Liver (tissue), 9 donors: ENCODE data around the gene NPIPB2. TPM values are rescaled to one million over a fixed set of nuclear protein-coding genes. Genes with fewer than 3 reads are reported as not detected.

Source experiments
- DNase-seq: peaks from one replicate; pipeline ENCODE4 v3.0.0-alpha.2; 2017; ENCODE audit warnings: low spot score
- H3K27ac ChIP-seq, 2 donors: one replicate each; pipeline ENCODE4 v1.7.0; 2013; ENCODE audit warnings: inconsistent platforms in 2 of 2, low read length in 2 of 2, control low read depth in 1 of 2, low read depth in 1 of 2, mild to moderate bottlenecking in 1 of 2
- H3K27me3 ChIP-seq, 4 donors: one replicate each; pipeline versions ENCODE4 v1.6.1 to v1.7.0; 2013; ENCODE audit warnings: low read length in 3 of 4, inconsistent platforms in 1 of 4, mild to moderate bottlenecking in 1 of 4, moderate library complexity in 1 of 4; ENCODE audit not compliant: control insufficient read depth in 4 of 4, insufficient read depth in 4 of 4
- H3K36me3 ChIP-seq, 4 donors: one replicate each; pipeline versions ENCODE4 v1.6.1 to v1.7.0; 2013; ENCODE audit warnings: low read length in 3 of 4, mild to moderate bottlenecking in 3 of 4, low read depth in 1 of 4, moderate library complexity in 1 of 4; ENCODE audit not compliant: control insufficient read depth in 4 of 4, insufficient read depth in 3 of 4
- H3K4me1 ChIP-seq, 4 donors: one replicate each; pipeline versions ENCODE4 v1.6.1 to v1.7.0; 2013; ENCODE audit warnings: low read length in 3 of 4, mild to moderate bottlenecking in 3 of 4, moderate library complexity in 1 of 4; ENCODE audit not compliant: control insufficient read depth in 4 of 4, insufficient read depth in 4 of 4
- H3K4me3 ChIP-seq, 3 donors: one replicate each; pipeline versions ENCODE4 v1.6.1 to v1.7.0; 2013; ENCODE audit warnings: low read length in 3 of 3, control low read depth in 1 of 3, low read depth in 1 of 3, mild to moderate bottlenecking in 1 of 3
- H3K9ac ChIP-seq, 2 donors: one replicate each; pipeline ENCODE4 v1.7.0; 2013; ENCODE audit warnings: low read length in 2 of 2, mild to moderate bottlenecking in 2 of 2, moderate library complexity in 2 of 2, control low read depth in 1 of 2, low read depth in 1 of 2
- H3K9me3 ChIP-seq, 4 donors: one replicate each; pipeline versions ENCODE4 v1.6.1 to v1.7.0; 2013; ENCODE audit warnings: low read length in 3 of 4; ENCODE audit not compliant: control insufficient read depth in 4 of 4
- ATF3 ChIP-seq: IDR thresholded peaks from 2 replicates; pipeline ENCODE4 v1.6.1; 2016; ENCODE audit warnings: antibody characterized with exemption
- EGR1 ChIP-seq, 2 donors: IDR thresholded peaks; 2 replicates each; pipeline ENCODE4 v1.6.1; 2016 to 2018; ENCODE audit warnings: antibody characterized with exemption in 2 of 2, low read depth in 2 of 2
- FOXA1 ChIP-seq: IDR thresholded peaks from 2 replicates; pipeline ENCODE4 v1.6.1; 2016; ENCODE audit warnings: antibody characterized with exemption
- FOXA2 ChIP-seq: IDR thresholded peaks from 2 replicates; pipeline ENCODE4 v1.6.1; 2016; ENCODE audit warnings: antibody characterized with exemption
- GABPA ChIP-seq, 2 donors: IDR thresholded peaks in 1 of 2; conservative IDR thresholded peaks in 1 of 2; 2 replicates each; pipeline ENCODE4 v1.6.1; 2016; ENCODE audit warnings: antibody characterized with exemption in 2 of 2, mild to moderate bottlenecking in 1 of 2, moderate library complexity in 1 of 2
- HNF4A ChIP-seq, 2 donors: conservative IDR thresholded peaks; 2 replicates each; pipeline ENCODE4 v1.6.1; 2016; ENCODE audit warnings: antibody characterized with exemption in 2 of 2, mild to moderate bottlenecking in 2 of 2
- JUND ChIP-seq, 2 donors: IDR thresholded peaks; 2 replicates each; pipeline ENCODE4 v1.6.1; 2016; ENCODE audit warnings: antibody characterized with exemption in 2 of 2
- MAX ChIP-seq: IDR thresholded peaks from 2 replicates; pipeline ENCODE4 v1.6.1; 2016; ENCODE audit warnings: antibody characterized with exemption
- NR2F2 ChIP-seq: IDR thresholded peaks from 2 replicates; pipeline ENCODE4 v1.6.1; 2016; ENCODE audit warnings: antibody characterized with exemption
- RAD21 ChIP-seq, 2 donors: IDR thresholded peaks; 2 replicates each; pipeline ENCODE4 v1.6.1; 2016; ENCODE audit warnings: antibody characterized with exemption in 2 of 2, mild to moderate bottlenecking in 2 of 2
- REST ChIP-seq: IDR thresholded peaks from 2 replicates; pipeline ENCODE4 v1.6.1; 2016; ENCODE audit warnings: antibody characterized with exemption, mild to moderate bottlenecking
- SP1 ChIP-seq: IDR thresholded peaks from 2 replicates; pipeline ENCODE4 v1.6.1; 2018; ENCODE audit warnings: antibody characterized with exemption, mild to moderate bottlenecking
- TAF1 ChIP-seq: conservative IDR thresholded peaks from 2 replicates; pipeline ENCODE4 v1.6.1; 2016; ENCODE audit warnings: antibody characterized with exemption, mild to moderate bottlenecking
- YY1 ChIP-seq: IDR thresholded peaks from 2 replicates; pipeline ENCODE4 v1.6.1; 2016; ENCODE audit warnings: antibody characterized with exemption, mild to moderate bottlenecking
- ZBTB33 ChIP-seq: IDR thresholded peaks from 2 replicates; pipeline ENCODE4 v1.6.1; 2016; ENCODE audit warnings: antibody characterized with exemption
- WGBS: extraction: QIAGEN DNeasy Blood & Tissue Kit; methylation state at CpG from one replicate; pipeline ENCODE4 v1.1.7; 2013; 5-methylcytosine and 5-hydroxymethylcytosine counted together
- polyA plus RNA-seq, 2 donors: library from polyadenylated mRNA; stranded (reverse) in 1 of 2; unstranded in 1 of 2; fragments of 200-250 nt in 1 of 2; fragments of >200 nt in 1 of 2; fragmentation: Nextera tagmentation in 1 of 2; extraction: Ambion mirVana in 1 of 2; gene quantifications; one replicate each; pipeline versions ENCODE4 v1.2.1 to v1.2.3, GENCODE V29; 2013 to 2015
- total RNA-seq, 2 donors: library from RNA; depleted of rRNA; stranded (reverse); fragments of >200 nt; gene quantifications; one replicate each; pipeline ENCODE4 v1.2.3, GENCODE V29; 2014
- TF ChIP-seq, protein P1 (sequence below): fragments of 150-350 bp; IDR thresholded peaks from 2 replicates; pipeline ENCODE4 v1.5.1; 2017; ENCODE audit warnings: improper control_type of control experiment, low read depth, low read length; ENCODE audit not compliant: missing input control
- donor health status: healthy.
- donor health status: healthy.
- donor health status: healthy.
- donor health status: healthy.
- donor health status: healthy.

The NPIPB2 gene
- total and polyA plus RNA-seq, 4 donors, result 0.75 to 4.9 (median 3.3) TPM

DNA sequence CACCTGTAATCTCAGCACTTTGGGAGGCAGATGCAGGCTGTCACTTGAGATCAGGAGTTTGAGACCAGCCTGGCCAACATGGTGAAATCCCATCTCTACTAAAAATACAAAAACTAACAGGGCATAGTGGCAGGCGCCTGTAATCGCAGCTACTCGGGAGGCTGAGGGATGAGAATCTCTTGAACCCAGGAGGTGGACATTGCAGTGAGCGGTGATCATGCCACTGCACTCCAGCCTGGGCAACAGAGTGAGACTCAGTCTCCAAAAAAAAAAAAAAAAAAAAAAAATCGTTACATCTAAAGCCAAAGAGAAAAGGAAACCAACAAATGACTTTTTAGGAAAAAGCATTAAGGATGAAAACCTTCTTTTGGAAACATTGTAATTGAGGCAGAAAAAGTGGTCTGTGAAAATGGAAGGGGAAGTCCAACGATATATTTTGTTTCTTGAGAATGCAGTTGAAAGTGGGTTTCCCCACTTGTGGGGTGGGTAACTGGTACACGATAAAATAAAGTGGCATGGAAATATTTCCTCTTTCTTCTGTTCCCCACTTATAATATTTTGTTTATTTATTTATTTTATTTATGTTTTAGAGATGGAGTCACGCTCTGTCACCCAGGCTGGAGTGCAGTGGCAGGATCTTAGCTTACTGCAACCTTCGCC is 37.3 kb upstream of the NPIPB2 start:
- H3K27ac ChIP-seq, result no peak overlapping the region

DNA sequence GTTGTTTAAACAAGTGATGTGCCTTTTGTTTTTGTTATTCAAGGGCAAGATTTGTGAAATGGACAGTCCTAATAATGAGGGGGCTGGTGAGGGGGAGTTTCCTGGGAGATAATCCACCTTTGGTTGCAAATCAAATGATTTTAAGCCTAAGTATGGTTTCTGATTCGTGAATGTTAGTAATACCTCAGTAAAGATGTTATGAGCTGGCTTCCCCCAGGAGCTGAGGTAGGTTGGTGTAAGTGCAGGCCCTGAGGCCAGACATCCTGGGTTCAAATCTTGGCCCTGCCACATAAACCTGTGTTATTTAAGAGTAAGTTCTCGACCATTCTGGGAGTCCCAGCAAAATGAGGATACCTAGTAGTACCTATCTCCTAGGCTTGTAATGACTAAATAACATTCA is 36.2 kb upstream of the NPIPB2 start:
- Histone ChIP-seq H3K9me3 (no peaks in the 10 kb centered on the region), H3K27ac (no peak overlapping the region), H3K9ac (no peak overlapping the region), H3K36me3 (peaks cover 0 to 2% (median 0%) of the 10 kb centered on the region in 4 donors), H3K4me3 (no peak overlapping the region), H3K4me1 (peaks cover 2 to 22% (median 17%) of the 10 kb centered on the region in 4 donors), H3K27me3 (no peaks in the 10 kb centered on the region)
- WGBS, result 87% methylated on average over 2 of the region's 2 CpGs
- no peak for DNase-seq
- TF ChIP-seq SP1, result no peak
- TF ChIP-seq HNF4A (conservative IDR thresholded peaks at IDR 0.05), result no peak
- TF ChIP-seq YY1, result no peak
- TF ChIP-seq, protein P1, sequence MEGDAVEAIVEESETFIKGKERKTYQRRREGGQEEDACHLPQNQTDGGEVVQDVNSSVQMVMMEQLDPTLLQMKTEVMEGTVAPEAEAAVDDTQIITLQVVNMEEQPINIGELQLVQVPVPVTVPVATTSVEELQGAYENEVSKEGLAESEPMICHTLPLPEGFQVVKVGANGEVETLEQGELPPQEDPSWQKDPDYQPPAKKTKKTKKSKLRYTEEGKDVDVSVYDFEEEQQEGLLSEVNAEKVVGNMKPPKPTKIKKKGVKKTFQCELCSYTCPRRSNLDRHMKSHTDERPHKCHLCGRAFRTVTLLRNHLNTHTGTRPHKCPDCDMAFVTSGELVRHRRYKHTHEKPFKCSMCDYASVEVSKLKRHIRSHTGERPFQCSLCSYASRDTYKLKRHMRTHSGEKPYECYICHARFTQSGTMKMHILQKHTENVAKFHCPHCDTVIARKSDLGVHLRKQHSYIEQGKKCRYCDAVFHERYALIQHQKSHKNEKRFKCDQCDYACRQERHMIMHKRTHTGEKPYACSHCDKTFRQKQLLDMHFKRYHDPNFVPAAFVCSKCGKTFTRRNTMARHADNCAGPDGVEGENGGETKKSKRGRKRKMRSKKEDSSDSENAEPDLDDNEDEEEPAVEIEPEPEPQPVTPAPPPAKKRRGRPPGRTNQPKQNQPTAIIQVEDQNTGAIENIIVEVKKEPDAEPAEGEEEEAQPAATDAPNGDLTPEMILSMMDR, result no peak
- TF ChIP-seq MAX, result no peak
- no peak for TF ChIP-seq FOXA1
- no peak for TF ChIP-seq ATF3
- no peak for TF ChIP-seq REST

More for the DNA sequence above, 37.3 kb upstream of the NPIPB2 start:
- Histone ChIP-seq H3K36me3 (no peaks in the 10 kb centered on the region), H3K4me1 (peaks cover 2 to 22% (median 17%) of the 10 kb centered on the region in 4 donors), H3K9ac (no peak overlapping the region), H3K9me3 (no peaks in the 10 kb centered on the region), H3K4me3 (no peak overlapping the region), H3K27me3 (no peaks in the 10 kb centered on the region)
- DNase-seq, result no peak
- 90% methylated on average over 9 of the region's 9 CpGs for WGBS
- TF ChIP-seq JUND (IDR thresholded peaks at IDR 0.05) (no peak), HNF4A (conservative IDR thresholded peaks at IDR 0.05) (no peak), RAD21 (IDR thresholded peaks at IDR 0.05) (no peak), FOXA1 (no peak), ATF3 (no peak), FOXA2 (no peak), EGR1 (IDR thresholded peaks at IDR 0.05; ENCODE audit: low read depth in 2 of 2) (no peak), ZBTB33 (no peak), GABPA (IDR thresholded peaks at IDR 0.05 in 1 of 2, conservative IDR thresholded peaks at IDR 0.05 in 1 of 2) (no peak), NR2F2 (no peak), YY1 (no peak), SP1 (no peak), TAF1 (no peak)
- TF ChIP-seq, protein P1, result no peak
